Osteocyte (in vitro differentiated cells): ENCODE measurements around the gene PPP2R1B. TPM values are rescaled to one million over a fixed set of nuclear protein-coding genes. Genes with fewer than 3 reads are reported as not detected.
A peak's percentile ranks its signal among the peaks of the same experiment; 100 is the strongest.

Experiments
- DNase-seq: peaks from one replicate; pipeline ENCODE4 v3.0.0; 2021; ENCODE audit warnings: mixed read lengths; ENCODE audit not compliant: unreplicated experiment; ENCODE audit errors: extremely low spot score
- H3K27ac Mint-ChIP-seq: one replicate; pipeline ENCODE4 v1.8.0; 2021; ENCODE audit warnings: mild to moderate bottlenecking, mixed read lengths; ENCODE audit not compliant: unreplicated experiment
- H3K27me3 Mint-ChIP-seq: one replicate; pipeline ENCODE4 v1.8.0; 2021; ENCODE audit warnings: mixed read lengths; ENCODE audit not compliant: unreplicated experiment
- H3K36me3 Mint-ChIP-seq: one replicate; pipeline ENCODE4 v1.8.0; 2021; ENCODE audit warnings: mixed read lengths; ENCODE audit not compliant: unreplicated experiment
- H3K4me1 Mint-ChIP-seq: one replicate; pipeline ENCODE4 v1.8.0; 2021; ENCODE audit warnings: mixed read lengths; ENCODE audit not compliant: unreplicated experiment
- H3K4me3 Mint-ChIP-seq: one replicate; pipeline ENCODE4 v1.8.0; 2021; ENCODE audit warnings: mild to moderate bottlenecking, moderate library complexity, mixed read lengths; ENCODE audit not compliant: unreplicated experiment
- H3K9me3 Mint-ChIP-seq: one replicate; pipeline ENCODE4 v1.8.0; 2021; ENCODE audit warnings: mixed read lengths; ENCODE audit not compliant: unreplicated experiment
- CTCF ChIP-seq: fragments of 200-600 bp; sonication (generic); IDR thresholded peaks from 2 replicates; pipeline ENCODE4 v1.5.0; 2021; ENCODE audit warnings: antibody characterized with exemption, mild to moderate bottlenecking, moderate library complexity
- total RNA-seq: library from RNA; stranded (reverse); gene quantifications from 2 replicates; pipeline ENCODE4 v1.2.1, GENCODE V29; 2021

PPP2R1B gene
- total RNA-seq, 1 donor from 2014 or later: 26.0 TPM

- Mint-ChIP-seq H3K36me3 (peaks cover 32% of the 10 kb centered on the region), H3K27ac (no peak overlapping the region), H3K9me3 (peaks cover 11% of the 10 kb centered on the region), H3K4me3 (no peak overlapping the region), H3K4me1 (peaks cover 29% of the 10 kb centered on the region), H3K27me3 (no peaks in the 10 kb centered on the region)
- no peak for TF ChIP-seq CTCF
- DNase-seq: no peak
Measured at GRCh38 chr11:111798279-111798678, 32.1 kb upstream of the PPP2R1B start.

- H3K4me1 Mint-ChIP-seq: peaks cover 37% of the 10 kb centered on the region
- no peak for DNase-seq
Measured at GRCh38 chr11:111797145-111797581, 31.0 kb upstream of the PPP2R1B start.

GRCh38 chr11:111796696-111797095 is 30.5 kb upstream of the PPP2R1B start:
- Mint-ChIP-seq H3K27me3 (no peaks in the 10 kb centered on the region), H3K36me3 (peaks cover 24% of the 10 kb centered on the region), H3K4me1 (peaks cover 37% of the 10 kb centered on the region), H3K4me3 (no peak overlapping the region), H3K27ac (peak overlapping the region; percentile 79), H3K9me3 (peaks cover 11% of the 10 kb centered on the region)
- no peak for TF ChIP-seq CTCF
- no peak for DNase-seq

More at GRCh38 chr11:111797145-111797581, 31.0 kb upstream of the PPP2R1B start:
- no peak for TF ChIP-seq CTCF
- Mint-ChIP-seq H3K9me3 (peaks cover 11% of the 10 kb centered on the region), H3K36me3 (peaks cover 26% of the 10 kb centered on the region), H3K27ac (peak overlapping the region; percentile 79), H3K27me3 (no peaks in the 10 kb centered on the region), H3K4me3 (no peak overlapping the region)

- Mint-ChIP-seq H3K9me3 (peaks cover 11% of the 10 kb centered on the region), H3K4me3 (no peak overlapping the region), H3K27ac (no peak overlapping the region), H3K4me1 (peaks cover 37% of the 10 kb centered on the region), H3K27me3 (no peaks in the 10 kb centered on the region), H3K36me3 (peaks cover 28% of the 10 kb centered on the region)
- DNase-seq: no peak
- TF ChIP-seq CTCF: no peak
Measured at GRCh38 chr11:111795334-111795985, 29.3 kb upstream of the PPP2R1B start.

- H3K9me3 Mint-ChIP-seq: peaks cover 11% of the 10 kb centered on the region
- no peak for DNase-seq
- H3K27me3 Mint-ChIP-seq: no peaks in the 10 kb centered on the region
- peak overlapping the region; percentile 14 for H3K4me3 Mint-ChIP-seq
- H3K27ac Mint-ChIP-seq: peak overlapping the region; percentile 81
- no peak for TF ChIP-seq CTCF
- H3K36me3 Mint-ChIP-seq: peaks cover 22% of the 10 kb centered on the region
- H3K4me1 Mint-ChIP-seq: peaks cover 37% of the 10 kb centered on the region
Measured at GRCh38 chr11:111793863-111794262, 27.7 kb upstream of the PPP2R1B start.
